Measurements from ENCODE around the gene PREX1.

PREX1 gene

GRCh38 chr20:48635791-48636267 is 192.0 kb downstream of the PREX1 start:
- peak; percentile 78 for ATAC-seq (ENCODE audit: low read depth)
- peaks cover 47% of the 10 kb centered on the region for H3K36me3 Mint-ChIP-seq
- H3K4me1 Mint-ChIP-seq: peaks cover 10% of the 10 kb centered on the region
- DNase-seq (ENCODE audit: low spot score in 2 of 2): peak; percentile 56 to 64
- no peak overlapping the region for H3K4me3 Mint-ChIP-seq
- peak overlapping the region; percentile 92 for H3K27ac Mint-ChIP-seq
- H3K27me3 Mint-ChIP-seq: no peaks in the 10 kb centered on the region
- H3K9me3 Mint-ChIP-seq: no peaks in the 10 kb centered on the region

DNA sequence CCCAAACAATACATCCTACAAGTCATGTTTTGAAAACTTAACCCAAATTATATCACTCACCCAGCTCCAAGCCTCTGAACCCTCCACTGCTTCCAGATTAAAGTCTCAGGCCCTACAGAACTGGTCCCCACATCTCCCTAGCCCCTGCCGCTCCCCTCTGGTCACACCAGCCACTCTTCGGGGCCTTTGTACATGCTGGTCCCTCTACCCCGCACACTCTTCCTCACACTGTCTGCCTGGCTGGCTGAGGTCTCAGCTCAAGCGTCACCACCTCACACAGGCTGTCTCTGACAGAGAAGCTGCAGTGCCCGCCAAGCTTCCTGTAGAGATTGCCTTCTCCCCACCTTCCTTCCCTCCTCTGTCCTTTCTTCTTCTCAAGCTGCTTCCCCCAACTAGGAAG is 192.4 kb downstream of the PREX1 start:
- Mint-ChIP-seq H3K9me3 (no peaks in the 10 kb centered on the region), H3K27ac (peak overlapping the region; percentile 92), H3K27me3 (no peaks in the 10 kb centered on the region), H3K4me1 (peaks cover 6% of the 10 kb centered on the region), H3K36me3 (peaks cover 43% of the 10 kb centered on the region), H3K4me3 (no peak overlapping the region)
- no peak for DNase-seq (ENCODE audit: low spot score in 2 of 2)
- no peak for ATAC-seq (ENCODE audit: low read depth)

GRCh38 chr20:48634641-48635040 is 193.2 kb downstream of the PREX1 start:
- no peaks in the 10 kb centered on the region for H3K27me3 Mint-ChIP-seq
- H3K36me3 Mint-ChIP-seq: peaks cover 42% of the 10 kb centered on the region
- H3K4me3 Mint-ChIP-seq: no peak overlapping the region
- DNase-seq (ENCODE audit: low spot score in 2 of 2) (no peak), ATAC-seq (ENCODE audit: low read depth) (no peak)
- H3K27ac Mint-ChIP-seq: no peak overlapping the region
- no peaks in the 10 kb centered on the region for H3K9me3 Mint-ChIP-seq
- peaks cover 6% of the 10 kb centered on the region for H3K4me1 Mint-ChIP-seq

- DNase-seq (ENCODE audit: low spot score in 2 of 2): no peak
- Mint-ChIP-seq H3K4me3 (no peak overlapping the region), H3K27ac (peak overlapping the region; percentile 36), H3K27me3 (no peaks in the 10 kb centered on the region), H3K4me1 (peaks cover 6% of the 10 kb centered on the region), H3K9me3 (no peaks in the 10 kb centered on the region), H3K36me3 (peaks cover 47% of the 10 kb centered on the region)
- ATAC-seq (ENCODE audit: low read depth): no peak
Observed at GRCh38 chr20:48633620-48634257, 194.1 kb downstream of the PREX1 start.

DNA sequence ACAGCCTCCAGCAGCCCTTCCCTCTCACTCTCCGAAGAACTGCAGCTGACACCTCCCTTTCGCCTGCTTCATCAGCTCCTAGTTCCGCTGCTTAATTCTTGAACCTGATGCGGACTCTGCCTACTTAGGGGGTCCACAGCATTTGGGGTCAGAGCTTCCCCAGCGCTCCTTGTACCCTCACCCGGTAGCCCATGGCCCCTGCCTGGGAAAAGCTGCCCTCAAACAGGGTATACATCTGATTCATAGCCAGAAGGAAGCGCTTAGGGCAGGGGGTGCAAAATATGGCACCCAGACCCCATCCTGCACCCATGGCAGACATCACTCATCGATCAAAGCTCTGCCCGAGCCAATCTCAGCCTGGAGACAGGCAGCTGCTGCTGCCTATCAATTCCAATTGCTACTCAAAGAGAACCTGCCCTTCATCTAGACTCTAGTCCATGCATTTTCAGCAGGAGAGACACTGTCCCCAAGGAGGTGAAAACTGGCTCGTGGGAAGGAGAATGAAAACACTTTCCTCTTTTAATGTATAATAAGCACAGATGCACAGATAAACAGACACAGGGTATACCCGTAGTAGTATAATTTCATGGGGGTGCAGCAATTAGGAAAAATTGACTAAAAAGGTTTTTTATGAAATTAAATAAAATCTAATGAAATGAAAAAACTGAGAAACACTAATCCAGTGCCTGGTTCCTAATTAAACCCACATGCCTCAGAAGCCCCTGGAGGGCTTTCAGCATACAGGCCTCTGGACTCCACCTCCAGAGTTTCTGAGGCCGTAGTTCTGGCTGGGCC is 194.8 kb downstream of the PREX1 start:
- DNase-seq (ENCODE audit: low spot score in 2 of 2): no peak
- peaks cover 6% of the 10 kb centered on the region for H3K4me1 Mint-ChIP-seq
- H3K27ac Mint-ChIP-seq: peak overlapping the region; percentile 83
- ATAC-seq (ENCODE audit: low read depth): no peak
- H3K36me3 Mint-ChIP-seq: peaks cover 43% of the 10 kb centered on the region
- H3K9me3 Mint-ChIP-seq: no peaks in the 10 kb centered on the region
- no peak overlapping the region for H3K4me3 Mint-ChIP-seq
- no peaks in the 10 kb centered on the region for H3K27me3 Mint-ChIP-seq

GRCh38 chr20:48632017-48632824 is 195.6 kb downstream of the PREX1 start:
- no peak for ATAC-seq (ENCODE audit: low read depth)
- no peak overlapping the region for H3K4me3 Mint-ChIP-seq
- H3K9me3 Mint-ChIP-seq: no peaks in the 10 kb centered on the region
- peaks cover 6% of the 10 kb centered on the region for H3K4me1 Mint-ChIP-seq
- DNase-seq (ENCODE audit: low spot score in 2 of 2): no peak
- H3K36me3 Mint-ChIP-seq: peaks cover 43% of the 10 kb centered on the region
- H3K27ac Mint-ChIP-seq: peak overlapping the region; percentile 83
- H3K27me3 Mint-ChIP-seq: no peaks in the 10 kb centered on the region

DNA sequence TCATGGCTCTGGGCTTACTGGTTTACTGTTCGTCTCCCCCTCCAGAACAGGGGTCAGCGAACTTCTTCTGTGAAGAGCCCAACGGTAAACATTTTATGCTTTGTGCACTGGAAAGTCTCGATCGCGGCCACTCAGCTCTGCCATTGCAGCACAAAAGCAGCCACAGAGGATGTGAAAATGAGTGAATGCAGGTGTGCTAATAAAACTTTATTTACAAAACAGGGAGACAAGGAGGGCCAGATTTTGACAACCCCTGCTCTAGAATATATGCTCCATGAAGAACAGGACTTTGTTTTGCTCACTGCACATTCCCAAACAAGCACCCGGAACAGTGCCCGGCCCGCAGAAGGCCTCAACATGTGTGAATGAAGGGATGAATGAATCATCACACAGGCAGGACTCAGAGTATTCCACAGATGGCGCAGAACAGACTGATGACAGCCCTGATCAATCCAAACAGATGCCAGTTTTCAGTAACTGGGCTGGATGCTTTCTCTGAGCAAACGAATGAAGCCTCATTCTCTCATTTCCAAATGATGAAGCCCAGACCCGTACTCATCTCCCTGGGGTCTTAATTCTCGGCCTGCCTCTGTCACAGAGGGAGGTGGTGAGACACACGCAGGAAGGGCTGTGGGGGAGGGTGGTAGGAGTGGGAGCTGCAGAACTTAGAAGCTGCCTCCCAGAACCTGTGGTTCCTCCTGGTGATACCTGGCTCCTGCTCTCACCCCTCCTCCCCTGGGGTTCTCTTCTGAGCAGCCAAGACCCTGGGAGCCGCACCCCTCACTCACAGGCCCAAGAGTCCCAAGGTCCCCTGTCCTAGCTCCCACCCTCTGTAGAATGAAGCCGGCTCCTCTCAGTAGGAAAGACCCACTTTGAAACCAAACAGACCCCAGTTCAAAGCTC is 196.4 kb downstream of the PREX1 start:
- no peak overlapping the region for H3K27ac Mint-ChIP-seq
- H3K4me3 Mint-ChIP-seq: no peak overlapping the region
- peaks cover 46% of the 10 kb centered on the region for H3K36me3 Mint-ChIP-seq
- H3K9me3 Mint-ChIP-seq: no peaks in the 10 kb centered on the region
- ATAC-seq (ENCODE audit: low read depth) (no peak), DNase-seq (ENCODE audit: low spot score in 2 of 2) (no peak)
- H3K27me3 Mint-ChIP-seq: no peaks in the 10 kb centered on the region
- H3K4me1 Mint-ChIP-seq: peaks cover 6% of the 10 kb centered on the region

DNA sequence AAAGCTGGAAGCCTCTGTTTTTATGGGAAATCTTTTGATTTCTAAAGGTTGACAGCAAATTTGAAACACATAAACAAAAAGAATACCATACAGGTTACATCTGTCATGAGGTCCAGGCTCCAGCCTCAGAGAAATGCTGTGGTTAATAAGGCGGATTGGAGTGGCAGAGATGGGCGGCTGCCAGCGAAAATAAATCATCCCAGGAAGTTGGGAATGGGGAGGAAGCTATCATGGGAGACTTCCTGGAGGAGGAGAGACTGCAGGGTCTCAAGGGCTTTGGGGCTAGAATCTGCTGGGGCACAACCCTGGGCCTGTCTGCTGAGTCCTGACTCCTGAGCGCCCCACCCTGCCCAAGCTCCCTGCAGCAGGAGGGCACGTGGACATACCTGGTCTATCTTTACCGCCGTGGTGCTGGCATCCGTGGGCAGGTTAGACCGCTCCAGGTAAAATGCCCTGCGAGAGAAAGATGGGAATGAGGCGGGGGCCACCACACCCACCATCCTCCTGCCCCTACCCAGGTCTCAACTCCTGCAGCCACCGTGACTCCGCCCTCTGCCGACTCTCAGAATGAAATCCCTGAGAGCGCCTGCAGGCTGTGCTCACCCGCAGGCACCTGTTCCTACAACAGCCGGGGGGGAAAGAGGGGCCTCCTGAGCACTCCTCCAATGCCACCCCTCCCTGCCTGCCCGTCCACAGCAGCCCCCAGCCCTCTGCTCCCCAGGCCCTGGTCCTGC is 197.3 kb downstream of the PREX1 start:
- no peaks in the 10 kb centered on the region for H3K27me3 Mint-ChIP-seq
- ATAC-seq (ENCODE audit: low read depth): no peak
- no peak overlapping the region for H3K27ac Mint-ChIP-seq
- H3K36me3 Mint-ChIP-seq: peaks cover 44% of the 10 kb centered on the region
- H3K9me3 Mint-ChIP-seq: no peaks in the 10 kb centered on the region
- peaks cover 5% of the 10 kb centered on the region for H3K4me1 Mint-ChIP-seq
- H3K4me3 Mint-ChIP-seq: no peak overlapping the region
- DNase-seq (ENCODE audit: low spot score in 2 of 2): no peak

- Mint-ChIP-seq H3K9me3 (no peaks in the 10 kb centered on the region), H3K27ac (no peak overlapping the region), H3K4me1 (peaks cover 3% of the 10 kb centered on the region), H3K27me3 (no peaks in the 10 kb centered on the region), H3K36me3 (peaks cover 43% of the 10 kb centered on the region), H3K4me3 (no peak overlapping the region)
- DNase-seq (ENCODE audit: low spot score in 2 of 2) (no peak), ATAC-seq (ENCODE audit: low read depth) (no peak)
Observed at GRCh38 chr20:48629960-48630315, 197.9 kb downstream of the PREX1 start.

DNA sequence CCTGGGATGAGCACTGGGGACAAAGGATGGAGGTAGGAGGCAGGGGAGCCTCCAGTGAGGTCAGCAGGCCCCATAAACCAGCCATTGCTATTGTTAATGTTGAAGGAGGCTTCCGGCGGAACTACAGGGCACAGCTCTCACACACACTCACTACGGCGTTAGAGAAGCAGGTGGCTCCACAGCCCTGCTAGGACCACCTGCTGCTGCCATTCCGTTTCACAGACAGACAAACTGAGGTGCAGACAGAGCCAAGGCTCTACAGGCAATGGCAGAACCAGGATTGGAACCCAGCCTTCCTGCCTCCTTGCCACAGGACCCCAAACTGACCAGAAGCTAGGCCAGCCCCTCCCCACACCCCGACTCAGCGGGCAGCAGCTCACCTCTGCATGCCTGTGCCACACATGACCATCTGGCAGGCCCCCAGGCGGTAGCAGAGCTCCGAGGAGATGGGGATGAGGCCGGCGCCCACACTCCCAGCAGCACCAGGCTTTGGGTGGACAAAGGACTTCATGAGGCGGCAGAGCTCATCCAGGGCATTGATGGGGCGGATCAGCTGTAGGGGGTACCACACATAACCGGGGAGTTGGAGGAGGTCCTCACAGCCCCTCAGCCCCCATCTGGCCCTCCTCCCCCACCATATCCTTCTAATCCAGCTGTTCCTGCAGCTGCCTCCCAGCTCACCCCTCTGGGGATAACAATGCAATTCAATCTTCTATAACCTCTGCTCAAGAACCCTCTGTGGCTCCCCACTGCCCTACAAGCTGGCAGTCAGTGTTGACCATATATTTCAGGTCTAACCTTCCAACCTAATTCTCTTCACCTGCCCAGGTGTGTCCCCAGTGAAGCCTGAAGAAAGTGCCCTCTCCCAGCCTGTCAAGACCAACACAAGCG is 198.5 kb downstream of the PREX1 start:
- Mint-ChIP-seq H3K27me3 (no peaks in the 10 kb centered on the region), H3K36me3 (peaks cover 40% of the 10 kb centered on the region), H3K4me3 (no peak overlapping the region), H3K4me1 (peaks cover 3% of the 10 kb centered on the region), H3K27ac (no peak overlapping the region), H3K9me3 (no peaks in the 10 kb centered on the region)
- no peak for ATAC-seq (ENCODE audit: low read depth)
- no peak for DNase-seq (ENCODE audit: low spot score in 2 of 2)

GRCh38 chr20:48627737-48628128 is 200.1 kb downstream of the PREX1 start:
- Mint-ChIP-seq H3K36me3 (peaks cover 29% of the 10 kb centered on the region), H3K4me1 (no peaks in the 10 kb centered on the region), H3K9me3 (no peaks in the 10 kb centered on the region), H3K27me3 (no peaks in the 10 kb centered on the region), H3K27ac (no peak overlapping the region), H3K4me3 (no peak overlapping the region)
- no peak for DNase-seq (ENCODE audit: low spot score in 2 of 2)
- no peak for ATAC-seq (ENCODE audit: low read depth)

GRCh38 chr20:48626938-48627736 is 200.7 kb downstream of the PREX1 start:
- Mint-ChIP-seq H3K27me3 (no peaks in the 10 kb centered on the region), H3K9me3 (no peaks in the 10 kb centered on the region), H3K27ac (peak overlapping the region; percentile 61), H3K36me3 (peaks cover 28% of the 10 kb centered on the region), H3K4me1 (no peaks in the 10 kb centered on the region), H3K4me3 (no peak overlapping the region)
- ATAC-seq (ENCODE audit: low read depth) (no peak), DNase-seq (ENCODE audit: low spot score in 2 of 2) (no peak)
